A549 (cell line): ENCODE measurements around the gene CAMK4.

ENCODE experiments used
- CEBPB ChIP-seq, 2 experiments: fragments of >200 bp in 1 of 2; sonication (Bioruptor Twin) in 1 of 2; formaldehyde crosslinking in 1 of 2; IDR thresholded peaks; 2 replicates each; pipeline ENCODE4 v1.6.1; 2012 to 2016
- CTCF ChIP-seq: fragments of >200 bp; sonication (Bioruptor Twin); formaldehyde crosslinking; IDR thresholded peaks from 3 replicates; pipeline ENCODE4 v1.5.1; 2016
- EHMT2 ChIP-seq: fragments of 200-600 bp; sonication (generic); IDR thresholded peaks from 2 replicates; pipeline ENCODE4 v1.6.1; 2016; ENCODE audit warnings: antibody characterized with exemption, low read depth, mild to moderate bottlenecking, moderate library complexity
- HMGXB4 ChIP-seq: fragments of 250-450 bp; sonication (Bioruptor Pico); IDR thresholded peaks from 2 replicates; pipeline ENCODE4 v1.5.0; 2021; ENCODE audit warnings: mild to moderate bottlenecking, moderate library complexity, borderline replicate concordance
- MAX ChIP-seq: IDR thresholded peaks from 2 replicates; pipeline ENCODE4 v1.6.1; 2012
- NFE2L2 ChIP-seq: fragments of 150-350 bp; conservative IDR thresholded peaks from 2 replicates; pipeline ENCODE4 v1.6.1; 2014; ENCODE audit warnings: low read length
- POLR2A ChIP-seq: IDR thresholded peaks from 2 replicates; pipeline ENCODE4 v1.6.1; 2012; ENCODE audit warnings: mild to moderate bottlenecking, low read length
- RNF2 ChIP-seq: fragments of 200-600 bp; sonication (generic); IDR thresholded peaks from 2 replicates; pipeline ENCODE4 v1.6.1; 2016; ENCODE audit warnings: low read depth, mild to moderate bottlenecking, antibody characterized with exemption, moderate library complexity, borderline replicate concordance
- SREBF2 ChIP-seq: fragments of 450-650 bp; IDR thresholded peaks from 2 replicates; pipeline ENCODE4 v1.6.1; 2014; ENCODE audit warnings: mild to moderate bottlenecking, moderate library complexity
- TFCP2L1 ChIP-seq: fragments of 250-450 bp; sonication (Bioruptor Pico); IDR thresholded peaks from 2 replicates; pipeline ENCODE4 v1.5.0; 2021; ENCODE audit warnings: mild to moderate bottlenecking
- ZSCAN20 ChIP-seq: fragments of 250-450 bp; sonication (Bioruptor Pico); IDR thresholded peaks from 2 replicates; pipeline ENCODE4 v1.8.0; 2022; ENCODE audit warnings: mild to moderate bottlenecking, moderate library complexity

- TF ChIP-seq POLR2A (no peak), TFCP2L1 (CRISPR knock-in tag) (no peak), ZSCAN20 (CRISPR knock-in tag) (no peak), CTCF (no peak), HMGXB4 (no peak), RNF2 (no peak), EHMT2 (no peak), MAX (no peak), CEBPB (IDR thresholded peaks at IDR 0.05) (no peak), NFE2L2 (no peak), SREBF2 (no peak)
These were observed 229.1 kb downstream of the CAMK4 start for GRCh38 chr5:111453295-111453694.
